ENCODE results near the gene NDUFA8.

GRCh38 chr9:122127396-122127798 is 32.2 kb downstream of the NDUFA8 start:
- no peak for TF ChIP-seq CTCF (IDR thresholded peaks at IDR 0.05)
- TF ChIP-seq POLR2A (IDR thresholded peaks at IDR 0.05): no peak
